HepG2 (cell line): ENCODE measurements around the gene KLF7. TPM values are rescaled to one million over a fixed set of nuclear protein-coding genes. Genes with fewer than 3 reads are reported as not detected.

ENCODE experiments used
- ATAC-seq: fragments of 200-7000 bp; cut with Tn5 transposase; 3 replicates; pipeline ENCODE4 v1.9.1; 2020; ENCODE audit warnings: mild to moderate bottlenecking, moderate library complexity
- BruUV-seq: library from RNA; stranded (reverse); fragments of 400-500 nt; replicated peaks from 2 replicates; lab custom pipeline; 2021; lab: Mats Ljungman, UMichigan
- CTCF ChIA-PET: fragments of 300-600 bp; formaldehyde crosslinking; extraction: SDS; loops from one replicate; lab custom pipeline; 2021; ENCODE audit warnings: low total read pairs, inconsistent platforms, low intra/inter-chr PET ratio; lab: Yijun Ruan, JAX
- POLR2A ChIA-PET: fragments of 350-600 bp; sonication (Branson Sonifier 250); formaldehyde crosslinking; loops from one replicate; lab custom pipeline; 2020; ENCODE audit warnings: antibody characterized with exemption, inconsistent platforms; lab: Yijun Ruan, JAX
- DNase-seq: peaks from one replicate; pipeline ENCODE4 v3.0.0-alpha.2; 2015; ENCODE audit warnings: low spot score
- FAIRE-seq: peaks from 3 replicates; lab custom pipeline; 2011; peaks lifted over from hg19 to GRCh38; lab: Jason Lieb, UNC
- H2AFZ ChIP-seq: one replicate; pipeline ENCODE4 v1.6.1; 2011; ENCODE audit warnings: low read length, inconsistent platforms
- H3K27ac ChIP-seq: fragments of 300-600 bp; 3 replicates; pipeline ENCODE4 v1.8.0; 2011; ENCODE audit warnings: mixed run types, mild to moderate bottlenecking, mixed read lengths, low read length, inconsistent platforms; ENCODE audit not compliant: insufficient read depth; ENCODE audit errors: extremely low read length
- H3K27me3 ChIP-seq, 2 experiments: fragments of 200-600 bp in 1 of 2; 2 replicates in 1 of 2; 3 replicates in 1 of 2; pipeline versions ENCODE4 v1.6.0 to v1.8.0; 2011; ENCODE audit warnings: low read length in 2 of 2, mild to moderate bottlenecking in 2 of 2, moderate library complexity in 2 of 2, inconsistent platforms in 1 of 2; ENCODE audit not compliant: insufficient read depth in 2 of 2, control insufficient read depth in 1 of 2
- H3K36me3 ChIP-seq, 2 experiments: fragments of 200-600 bp in 1 of 2; replicated peaks in 1 of 2; 2 replicates in 1 of 2; 3 replicates in 1 of 2; pipeline versions ENCODE4 v1.5.1 to v1.8.0; 2011; ENCODE audit warnings: low read length in 2 of 2, inconsistent platforms in 1 of 2; ENCODE audit not compliant: insufficient read depth in 2 of 2, control insufficient read depth in 1 of 2
- H3K4me1 ChIP-seq: 2 replicates; pipeline ENCODE4 v1.5.1; 2012; ENCODE audit warnings: low read length, inconsistent platforms; ENCODE audit not compliant: insufficient read depth
- H3K4me2 ChIP-seq: 2 replicates; pipeline ENCODE4 v1.6.0; 2011; ENCODE audit warnings: low read depth, low read length, inconsistent platforms
- H3K4me3 ChIP-seq, 3 experiments: fragments of 200-600 bp in 1 of 3; sonication (generic), shearing (Covaris generic) in 1 of 3; replicated peaks in 1 of 3; 2 replicates each; pipeline ENCODE4 v1.5.1; 2011 to 2016; ENCODE audit warnings: low read length in 3 of 3, inconsistent platforms in 2 of 3, low read depth in 2 of 3, mild to moderate bottlenecking in 2 of 3, control low read depth in 1 of 3, mixed read lengths in 1 of 3; ENCODE audit not compliant: insufficient read depth in 1 of 3
- H3K79me2 ChIP-seq: one replicate; pipeline ENCODE4 v1.6.1; 2011; ENCODE audit warnings: low read length, inconsistent platforms; ENCODE audit not compliant: insufficient read depth
- H3K9ac ChIP-seq: 2 replicates; pipeline ENCODE4 v1.6.0; 2011; ENCODE audit warnings: mild to moderate bottlenecking, low read depth, low read length, inconsistent platforms; ENCODE audit not compliant: insufficient read depth
- H3K9me3 ChIP-seq: 2 replicates; pipeline ENCODE4 v1.5.1; 2012; ENCODE audit warnings: mild to moderate bottlenecking, low read length
- H4K20me1 ChIP-seq: 2 replicates; pipeline ENCODE4 v1.6.0; 2011; ENCODE audit warnings: inconsistent platforms, mild to moderate bottlenecking, low read length, moderate library complexity; ENCODE audit not compliant: insufficient read depth
- ARNT2 ChIP-seq: sonication (generic); formaldehyde crosslinking; IDR thresholded peaks from 2 replicates; pipeline ENCODE4 v1.8.0; 2022; ENCODE audit warnings: mild to moderate bottlenecking, low read depth, missing genetic modification reagents, moderate library complexity
- ETV5 ChIP-seq: IDR thresholded peaks from 2 replicates; pipeline ENCODE4 v1.6.1; 2018; ENCODE audit warnings: missing biosample characterization, missing genetic modification reagents, inconsistent platforms, borderline replicate concordance
- MED1 ChIP-seq: sonication (generic); formaldehyde crosslinking; IDR thresholded peaks from 2 replicates; pipeline ENCODE4 v1.4.0; 2020; ENCODE audit warnings: missing genetic modification reagents
- RFXANK ChIP-seq: IDR thresholded peaks from 2 replicates; pipeline ENCODE4 v1.6.1; 2016
- ZBTB38 ChIP-seq: sonication (generic); formaldehyde crosslinking; IDR thresholded peaks from 2 replicates; pipeline ENCODE4 v1.5.1; 2020; ENCODE audit warnings: mild to moderate bottlenecking, missing genetic modification reagents
- ZFP1 ChIP-seq: IDR thresholded peaks from 2 replicates; pipeline ENCODE4 v1.6.1; 2016
- ZKSCAN8 ChIP-seq: IDR thresholded peaks from 2 replicates; pipeline ENCODE4 v1.6.1; 2016; ENCODE audit warnings: borderline replicate concordance, missing genetic modification reagents, missing compliant biosample characterization
- ZNF337 ChIP-seq: sonication (generic); formaldehyde crosslinking; IDR thresholded peaks from 2 replicates; pipeline ENCODE4 v1.5.1; 2020; ENCODE audit warnings: missing genetic modification reagents, low read depth, mild to moderate bottlenecking, borderline replicate concordance
- WGBS: methylation state at CpG from one replicate; pipeline ENCODE4 v1.1.6; 2017; ENCODE audit warnings: low lambda C conversion rate; 5-methylcytosine and 5-hydroxymethylcytosine counted together
- in situ Hi-C: cut with HindIII; loops from 2 replicates; pipeline ENCODE4 v1.10.0; 2017; ENCODE audit warnings: low pct_unique_long_range_greater_than_20kb; ENCODE audit not compliant: extremely low pct_ligation_motif_present
- intact Hi-C: fragments of 100-400 bp; cut with micrococcal nuclease; formaldehyde crosslinking; loops from one replicate; pipeline ENCODE4 v1.10.0; 2022; ENCODE audit not compliant: unreplicated experiment
- polyA plus RNA-seq, 8 experiments: library from polyadenylated mRNA; depleted of rRNA in 3 of 8; stranded (reverse) in 7 of 8; unstranded in 1 of 8; fragments of >200 nt; fragmentation: Illumina TruSeq in 4 of 8; extraction: Trizol in 4 of 8; gene quantifications; 2 replicates each; pipeline versions ENCODE4 v1.2.1 to v1.2.3, GENCODE V29; 2011 to 2016; ENCODE audit warnings: low read depth in 4 of 8, missing spikeins in 1 of 8, mixed read lengths in 1 of 8; ENCODE audit not compliant: insufficient read depth in 1 of 8
- total RNA-seq, 5 experiments: library from RNA; depleted of rRNA; stranded (reverse); fragments of >200 nt; fragmentation: Illumina TruSeq; extraction: Trizol; gene quantifications; 2 replicates each; pipeline ENCODE4 v1.2.3, GENCODE V29; 2016; ENCODE audit warnings: low read depth in 1 of 5
- TF ChIP-seq, protein P1 (sequence below): sonication (generic); formaldehyde crosslinking; IDR thresholded peaks from 2 replicates; pipeline ENCODE4 v1.9.0; 2021; ENCODE audit warnings: missing genetic modification reagents, borderline replicate concordance
- TF ChIP-seq, protein P2 (sequence below): sonication (generic); formaldehyde crosslinking; IDR thresholded peaks from 2 replicates; pipeline ENCODE4 v1.8.0; 2022; ENCODE audit warnings: mild to moderate bottlenecking, missing genetic modification reagents; ENCODE audit not compliant: insufficient replicate concordance

Gene KLF7
- total and polyA plus RNA-seq, 2 of the 13 experiments (the other 11 are each of a cell fraction or from before 2014, with no cell fraction given): 2.6 to 5.4 TPM

DNA sequence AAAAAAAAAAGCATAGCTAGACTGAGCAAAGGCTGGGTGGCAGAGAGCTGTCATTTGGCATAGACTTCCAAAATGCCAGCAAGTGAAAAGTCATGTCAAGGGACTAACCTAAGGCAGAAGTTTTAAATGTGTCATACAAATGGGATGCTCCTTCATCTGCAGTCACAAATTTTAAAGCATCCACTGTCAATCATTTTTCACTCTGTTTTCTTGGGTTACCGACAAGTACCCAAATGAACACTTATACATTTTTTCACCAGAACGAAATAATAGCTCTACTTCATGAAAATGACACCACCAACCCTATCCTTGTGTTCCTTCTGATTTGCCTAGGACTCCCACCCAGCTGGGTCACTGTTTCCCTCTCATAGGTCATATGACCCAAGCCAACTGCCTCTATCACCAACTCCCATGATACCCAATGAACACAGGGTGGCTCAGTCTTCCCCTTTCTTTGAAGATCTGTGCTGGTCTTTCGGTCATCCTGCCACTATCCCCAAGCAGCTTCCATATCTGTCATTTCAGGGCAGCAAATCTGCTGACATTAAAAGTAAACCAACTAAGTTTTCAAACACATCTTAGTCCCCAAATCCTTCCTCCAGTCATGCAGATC, 21.5 kb downstream of the KLF7 start:
- WGBS: 90% methylated on average over 3 of the region's 3 CpGs
- POLR2A ChIA-PET: no interaction called here
- ATAC-seq (no peak), DNase-seq (no peak), FAIRE-seq (no peak)
- Histone ChIP-seq H3K9me3 (no peaks in the 10 kb centered on the region), H3K4me3 (no peak overlapping the region), H3K4me2 (no peak overlapping the region), H3K9ac (no peak overlapping the region), H3K27ac (no peak overlapping the region), H3K36me3 (no peaks in the 10 kb centered on the region), H2AFZ (no peak overlapping the region), H4K20me1 (no peaks in the 10 kb centered on the region), H3K79me2 (no peaks in the 10 kb centered on the region), H3K27me3 (no peaks in the 10 kb centered on the region), H3K4me1 (0 out of 2 replicates have a peak, but pooled peaks cover 8% of the 10 kb centered on the region)
- no TSS peak for BruUV-seq
- intact Hi-C loops (no loop called here), in situ Hi-C loops (no loop called here)
- CTCF ChIA-PET: no interaction called here
- TF ChIP-seq ZFP1 (CRISPR knock-in tag): no peak
- TF ChIP-seq, protein P1, sequence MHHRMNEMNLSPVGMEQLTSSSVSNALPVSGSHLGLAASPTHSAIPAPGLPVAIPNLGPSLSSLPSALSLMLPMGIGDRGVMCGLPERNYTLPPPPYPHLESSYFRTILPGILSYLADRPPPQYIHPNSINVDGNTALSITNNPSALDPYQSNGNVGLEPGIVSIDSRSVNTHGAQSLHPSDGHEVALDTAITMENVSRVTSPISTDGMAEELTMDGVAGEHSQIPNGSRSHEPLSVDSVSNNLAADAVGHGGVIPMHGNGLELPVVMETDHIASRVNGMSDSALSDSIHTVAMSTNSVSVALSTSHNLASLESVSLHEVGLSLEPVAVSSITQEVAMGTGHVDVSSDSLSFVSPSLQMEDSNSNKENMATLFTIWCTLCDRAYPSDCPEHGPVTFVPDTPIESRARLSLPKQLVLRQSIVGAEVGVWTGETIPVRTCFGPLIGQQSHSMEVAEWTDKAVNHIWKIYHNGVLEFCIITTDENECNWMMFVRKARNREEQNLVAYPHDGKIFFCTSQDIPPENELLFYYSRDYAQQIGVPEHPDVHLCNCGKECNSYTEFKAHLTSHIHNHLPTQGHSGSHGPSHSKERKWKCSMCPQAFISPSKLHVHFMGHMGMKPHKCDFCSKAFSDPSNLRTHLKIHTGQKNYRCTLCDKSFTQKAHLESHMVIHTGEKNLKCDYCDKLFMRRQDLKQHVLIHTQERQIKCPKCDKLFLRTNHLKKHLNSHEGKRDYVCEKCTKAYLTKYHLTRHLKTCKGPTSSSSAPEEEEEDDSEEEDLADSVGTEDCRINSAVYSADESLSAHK: no peak

DNA sequence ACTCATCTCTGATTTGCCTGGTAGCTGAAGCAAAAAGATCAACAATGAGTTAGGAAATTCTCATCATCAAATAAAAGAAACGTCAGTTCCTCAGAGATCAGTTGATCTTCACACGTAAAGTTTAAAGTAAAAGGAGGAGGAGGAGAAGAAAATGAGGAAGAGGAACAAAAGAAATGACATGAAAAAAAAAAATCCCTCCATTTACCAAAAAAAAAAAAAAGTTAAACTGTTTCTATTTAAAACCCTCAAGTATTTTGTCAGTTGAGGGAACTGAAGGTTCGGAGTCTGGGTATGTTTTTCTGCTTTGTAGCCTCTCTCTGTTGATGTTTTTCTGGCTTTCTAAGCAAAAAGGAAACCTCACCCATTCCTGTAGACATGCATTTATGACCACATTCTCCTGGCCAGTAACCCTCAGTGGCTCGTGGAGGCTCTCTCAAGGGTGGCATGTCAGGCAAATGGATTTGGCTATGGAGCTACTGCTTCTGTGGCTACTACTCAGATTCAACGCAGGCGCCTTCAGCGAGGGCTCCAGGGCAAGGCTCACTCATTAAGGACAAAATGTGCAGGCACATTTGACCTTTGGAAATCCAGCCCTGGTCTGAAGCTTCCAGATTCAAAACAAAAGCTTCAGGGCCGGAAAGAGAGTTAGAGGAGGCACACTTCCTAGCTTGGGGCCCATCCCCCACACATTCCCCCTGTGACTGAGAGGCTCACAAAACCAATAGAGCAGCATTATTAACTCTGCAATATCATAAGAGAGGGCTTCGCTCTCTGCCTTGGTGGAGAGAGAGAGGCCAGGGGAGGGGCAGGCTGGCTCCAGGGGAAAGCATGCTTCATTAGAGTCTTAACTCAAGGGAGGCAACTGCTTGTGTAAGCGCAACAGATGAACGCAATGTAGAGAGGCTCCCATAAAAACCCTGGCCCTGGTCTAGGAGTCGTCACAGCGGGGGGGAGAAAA, 22.3 kb downstream of the KLF7 start:
- Histone ChIP-seq H3K4me1 (0 out of 2 replicates have a peak, but pooled peaks cover 8% of the 10 kb centered on the region), H3K4me3 (no peak overlapping the region), H3K27me3 (no peaks in the 10 kb centered on the region), H3K27ac (no peak overlapping the region), H3K36me3 (no peaks in the 10 kb centered on the region), H3K9me3 (no peaks in the 10 kb centered on the region), H3K79me2 (no peaks in the 10 kb centered on the region), H3K4me2 (no peak overlapping the region), H4K20me1 (no peaks in the 10 kb centered on the region), H2AFZ (no peak overlapping the region), H3K9ac (no peak overlapping the region)
- intact Hi-C loops: no loop called here
- no TSS peak for BruUV-seq
- ATAC-seq (no peak), FAIRE-seq (no peak), DNase-seq (no peak)
- in situ Hi-C loops: no loop called here
- 92% methylated on average over 13 of the region's 13 CpGs for WGBS
- ChIA-PET POLR2A (interaction anchor here (0.7 kb wide), 1 partner anchor 22 kb away, joined by 4 read pairs; the partner anchor contains the start of gene KLF7), CTCF (no interaction called here)
- TF ChIP-seq ZBTB38 (CRISPR knock-in tag) (no peak), MED1 (no peak), ETV5 (CRISPR knock-in tag) (no peak), ZNF337 (CRISPR knock-in tag) (no peak), RFXANK (CRISPR knock-in tag) (no peak), ZKSCAN8 (CRISPR knock-in tag) (no peak), ARNT2 (CRISPR knock-in tag) (no peak)
- TF ChIP-seq, protein P2, sequence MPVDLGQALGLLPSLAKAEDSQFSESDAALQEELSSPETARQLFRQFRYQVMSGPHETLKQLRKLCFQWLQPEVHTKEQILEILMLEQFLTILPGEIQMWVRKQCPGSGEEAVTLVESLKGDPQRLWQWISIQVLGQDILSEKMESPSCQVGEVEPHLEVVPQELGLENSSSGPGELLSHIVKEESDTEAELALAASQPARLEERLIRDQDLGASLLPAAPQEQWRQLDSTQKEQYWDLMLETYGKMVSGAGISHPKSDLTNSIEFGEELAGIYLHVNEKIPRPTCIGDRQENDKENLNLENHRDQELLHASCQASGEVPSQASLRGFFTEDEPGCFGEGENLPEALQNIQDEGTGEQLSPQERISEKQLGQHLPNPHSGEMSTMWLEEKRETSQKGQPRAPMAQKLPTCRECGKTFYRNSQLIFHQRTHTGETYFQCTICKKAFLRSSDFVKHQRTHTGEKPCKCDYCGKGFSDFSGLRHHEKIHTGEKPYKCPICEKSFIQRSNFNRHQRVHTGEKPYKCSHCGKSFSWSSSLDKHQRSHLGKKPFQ (CRISPR knock-in tag): no peak
